H9 (cell line): ENCODE measurements around the gene DENND5B. TPM values are rescaled to one million over a fixed set of nuclear protein-coding genes. Genes with fewer than 3 reads are reported as not detected.
A peak's percentile ranks its signal among the peaks of the same experiment; 100 is the strongest.

Source experiments
- DNase-seq: peaks from one replicate; pipeline ENCODE4 v3.0.0-alpha.2; 2017
- H2AFZ ChIP-seq: one replicate; pipeline ENCODE4 v1.6.1; 2013; ENCODE audit warnings: mild to moderate bottlenecking, low read length, control low read depth, moderate library complexity
- H2AK5ac ChIP-seq: 2 replicates; pipeline ENCODE4 v1.6.1; 2013; ENCODE audit warnings: low read length, control low read depth, mixed read lengths; ENCODE audit not compliant: insufficient read length
- H2BK120ac ChIP-seq: one replicate; pipeline ENCODE4 v1.6.1; 2013; ENCODE audit warnings: low read depth, mild to moderate bottlenecking, low read length, control low read depth, inconsistent platforms; ENCODE audit not compliant: poor library complexity, severe bottlenecking
- H2BK12ac ChIP-seq: 2 replicates; pipeline ENCODE4 v1.6.1; 2013; ENCODE audit warnings: low read length, control low read depth, mixed read lengths, low read depth; ENCODE audit not compliant: insufficient read length
- H2BK15ac ChIP-seq: 2 replicates; pipeline ENCODE4 v1.6.1; 2013; ENCODE audit warnings: low read depth, low read length, control low read depth
- H2BK20ac ChIP-seq: one replicate; pipeline ENCODE4 v1.6.1; 2013; ENCODE audit warnings: low read depth, mild to moderate bottlenecking, low read length, control low read depth, inconsistent platforms; ENCODE audit not compliant: poor library complexity, severe bottlenecking
- H2BK5ac ChIP-seq: 2 replicates; pipeline ENCODE4 v1.6.1; 2013; ENCODE audit warnings: low read length, control low read depth, mixed read lengths; ENCODE audit not compliant: insufficient read length
- H3K14ac ChIP-seq: 2 replicates; pipeline ENCODE4 v1.6.1; 2013; ENCODE audit warnings: low read length, control low read depth; ENCODE audit not compliant: insufficient read depth
- H3K18ac ChIP-seq: 2 replicates; pipeline ENCODE4 v1.6.1; 2013; ENCODE audit warnings: low read depth, mild to moderate bottlenecking, mixed read lengths, low read length, control low read depth; ENCODE audit not compliant: insufficient read length
- H3K23ac ChIP-seq: 2 replicates; pipeline ENCODE4 v1.6.1; 2013; ENCODE audit warnings: low read length, control low read depth, mixed read lengths, low read depth; ENCODE audit not compliant: insufficient read length
- H3K23me2 ChIP-seq: 2 replicates; pipeline ENCODE4 v1.6.1; 2013; ENCODE audit warnings: low read depth, mild to moderate bottlenecking, mixed read lengths, low read length, control low read depth; ENCODE audit not compliant: insufficient read length, poor library complexity, severe bottlenecking
- H3K27ac ChIP-seq: 2 replicates; pipeline ENCODE4 v1.5.1; 2013; ENCODE audit warnings: low read length, control low read depth, mixed read lengths, low read depth; ENCODE audit not compliant: insufficient read length
- H3K27me3 ChIP-seq: 2 replicates; pipeline ENCODE4 v1.6.1; 2013; ENCODE audit warnings: low read length, control low read depth, inconsistent platforms; ENCODE audit not compliant: insufficient read depth
- H3K4ac ChIP-seq: 2 replicates; pipeline ENCODE4 v1.6.1; 2013; ENCODE audit warnings: low read depth, mild to moderate bottlenecking, control low read depth, inconsistent platforms, low read length, moderate library complexity
- H3K4me1 ChIP-seq: 2 replicates; pipeline ENCODE4 v1.6.1; 2013; ENCODE audit warnings: low read length, control low read depth, inconsistent platforms; ENCODE audit not compliant: insufficient read depth
- H3K4me2 ChIP-seq: 2 replicates; pipeline ENCODE4 v1.6.1; 2013; ENCODE audit warnings: low read length, control low read depth, mixed read lengths; ENCODE audit not compliant: insufficient read length, insufficient read depth
- H3K56ac ChIP-seq: 2 replicates; pipeline ENCODE4 v1.6.1; 2013; ENCODE audit warnings: low read depth, mild to moderate bottlenecking, mixed read lengths, low read length, control low read depth; ENCODE audit not compliant: insufficient read length
- H3K79me1 ChIP-seq: 2 replicates; pipeline ENCODE4 v1.6.1; 2013; ENCODE audit warnings: low read depth, mild to moderate bottlenecking, moderate library complexity, low read length, control low read depth, inconsistent platforms; ENCODE audit not compliant: insufficient read depth, poor library complexity, severe bottlenecking
- H3K79me2 ChIP-seq: 2 replicates; pipeline ENCODE4 v1.6.1; 2013; ENCODE audit warnings: low read length, control low read depth, inconsistent platforms; ENCODE audit not compliant: insufficient read depth
- H3K9ac ChIP-seq: 2 replicates; pipeline ENCODE4 v1.6.1; 2013; ENCODE audit warnings: low read length, control low read depth, mixed read lengths; ENCODE audit not compliant: insufficient read length; ENCODE audit errors: extremely low read depth
- H3K9me3 ChIP-seq: one replicate; pipeline ENCODE4 v1.6.1; 2013; ENCODE audit warnings: low read depth, low read length, inconsistent platforms; ENCODE audit not compliant: control insufficient read depth
- H3T11ph ChIP-seq: one replicate; pipeline ENCODE4 v1.6.1; 2013; ENCODE audit warnings: mild to moderate bottlenecking, low read length, control low read depth, inconsistent platforms
- H4K20me1 ChIP-seq: one replicate; pipeline ENCODE4 v1.6.1; 2013; ENCODE audit not compliant: control insufficient read depth, insufficient read length, insufficient read depth
- H4K5ac ChIP-seq: 2 replicates; pipeline ENCODE4 v1.6.1; 2013; ENCODE audit warnings: low read depth, mild to moderate bottlenecking, mixed read lengths, low read length, control low read depth; ENCODE audit not compliant: insufficient read length
- H4K8ac ChIP-seq: replicated peaks from 2 replicates; pipeline ENCODE4 v1.6.1; 2013; ENCODE audit warnings: low read length, control low read depth, mixed read lengths, low read depth; ENCODE audit not compliant: insufficient read length
- H4K91ac ChIP-seq: 2 replicates; pipeline ENCODE4 v1.6.1; 2013; ENCODE audit warnings: low read depth, mild to moderate bottlenecking, moderate library complexity, mixed read lengths, low read length, control low read depth; ENCODE audit not compliant: insufficient read length
- H3K27ac Mint-ChIP-seq, 3 experiments: 2 replicates in 2 of 3; 3 replicates in 1 of 3; pipeline ENCODE4 v1.8.0; 2020 to 2021; ENCODE audit warnings: mixed read lengths in 3 of 3, mild to moderate bottlenecking in 1 of 3, moderate library complexity in 1 of 3
- H3K27me3 Mint-ChIP-seq: 2 replicates; pipeline ENCODE4 v1.8.0; 2021; ENCODE audit warnings: low read depth, mild to moderate bottlenecking, moderate library complexity, mixed read lengths
- H3K36me3 Mint-ChIP-seq, 3 experiments: 2 replicates in 2 of 3; 3 replicates in 1 of 3; pipeline ENCODE4 v1.8.0; 2020 to 2021; ENCODE audit warnings: low read depth in 3 of 3, mixed read lengths in 3 of 3; ENCODE audit not compliant: insufficient read depth in 1 of 3
- H3K4me1 Mint-ChIP-seq, 2 experiments: 2 replicates each; pipeline ENCODE4 v1.8.0; 2020; ENCODE audit warnings: mixed read lengths in 2 of 2
- H3K4me3 Mint-ChIP-seq, 2 experiments: 2 replicates in 1 of 2; 3 replicates in 1 of 2; pipeline ENCODE4 v1.8.0; 2020 to 2021; ENCODE audit warnings: mild to moderate bottlenecking in 2 of 2, mixed read lengths in 2 of 2, moderate library complexity in 1 of 2
- H3K9me3 Mint-ChIP-seq, 2 experiments: 2 replicates in 1 of 2; 3 replicates in 1 of 2; pipeline ENCODE4 v1.8.0; 2020; ENCODE audit warnings: mild to moderate bottlenecking in 2 of 2, mixed read lengths in 2 of 2, moderate library complexity in 1 of 2
- WGBS: extraction: QIAGEN DNeasy Blood & Tissue Kit; methylation state at CpG from one replicate; pipeline ENCODE4 v1.1.7; 2013; ENCODE audit warnings: missing lambda C conversion rate, low lambda C conversion rate, mixed read lengths; ENCODE audit not compliant: insufficient read length; ENCODE audit errors: extremely low coverage; 5-methylcytosine and 5-hydroxymethylcytosine counted together
- total RNA-seq: library from RNA; stranded (reverse); gene quantifications from 2 replicates; pipeline ENCODE4 v1.2.1, GENCODE V29; 2021
- TF ChIP-seq, protein P1 (sequence below): fragments of 200-600 bp; sonication (generic); conservative IDR thresholded peaks from 3 replicates; pipeline ENCODE4 v1.8.0; 2021; ENCODE audit warnings: antibody characterized with exemption, mild to moderate bottlenecking

The DENND5B gene
- total RNA-seq, 1 experiment from 2014 or later = 13.4 TPM

DNA sequence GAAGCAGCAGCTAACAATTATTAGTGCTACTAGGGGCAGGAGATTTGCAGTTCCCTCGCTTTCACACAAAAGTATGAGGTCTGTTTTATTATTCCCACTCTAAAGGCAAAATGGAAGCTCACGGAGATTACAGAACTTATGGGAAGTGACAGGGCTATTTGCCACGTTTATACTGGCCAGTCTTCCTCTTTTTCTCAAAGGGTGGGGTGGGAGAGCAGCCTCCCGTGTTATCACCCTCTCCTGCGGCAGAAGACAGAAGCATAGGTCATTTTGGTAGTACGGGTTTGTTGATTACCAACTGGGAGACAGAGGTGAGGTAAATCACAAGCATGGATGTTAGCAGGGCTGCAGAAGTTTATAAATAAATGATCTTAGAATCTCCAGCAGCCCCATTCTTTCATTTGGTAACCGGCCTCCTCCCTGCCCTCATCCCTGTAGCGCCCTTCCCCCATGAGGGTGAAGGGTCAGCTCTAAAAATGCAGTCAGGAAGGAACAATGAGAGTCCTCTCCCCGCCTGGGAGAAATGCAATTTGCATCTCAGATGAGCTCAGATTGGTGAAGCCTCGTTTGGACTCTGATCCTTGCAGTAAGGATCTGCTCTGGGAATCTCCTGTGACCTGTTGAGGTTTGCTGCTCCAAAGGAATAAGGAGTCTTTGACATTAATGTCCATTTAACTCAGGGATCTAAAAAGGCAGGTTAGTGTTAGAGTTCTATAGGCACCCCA is 220.2 kb downstream of the DENND5B start:
- TF ChIP-seq, protein P1, sequence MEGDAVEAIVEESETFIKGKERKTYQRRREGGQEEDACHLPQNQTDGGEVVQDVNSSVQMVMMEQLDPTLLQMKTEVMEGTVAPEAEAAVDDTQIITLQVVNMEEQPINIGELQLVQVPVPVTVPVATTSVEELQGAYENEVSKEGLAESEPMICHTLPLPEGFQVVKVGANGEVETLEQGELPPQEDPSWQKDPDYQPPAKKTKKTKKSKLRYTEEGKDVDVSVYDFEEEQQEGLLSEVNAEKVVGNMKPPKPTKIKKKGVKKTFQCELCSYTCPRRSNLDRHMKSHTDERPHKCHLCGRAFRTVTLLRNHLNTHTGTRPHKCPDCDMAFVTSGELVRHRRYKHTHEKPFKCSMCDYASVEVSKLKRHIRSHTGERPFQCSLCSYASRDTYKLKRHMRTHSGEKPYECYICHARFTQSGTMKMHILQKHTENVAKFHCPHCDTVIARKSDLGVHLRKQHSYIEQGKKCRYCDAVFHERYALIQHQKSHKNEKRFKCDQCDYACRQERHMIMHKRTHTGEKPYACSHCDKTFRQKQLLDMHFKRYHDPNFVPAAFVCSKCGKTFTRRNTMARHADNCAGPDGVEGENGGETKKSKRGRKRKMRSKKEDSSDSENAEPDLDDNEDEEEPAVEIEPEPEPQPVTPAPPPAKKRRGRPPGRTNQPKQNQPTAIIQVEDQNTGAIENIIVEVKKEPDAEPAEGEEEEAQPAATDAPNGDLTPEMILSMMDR = no peak
- Histone ChIP-seq H2BK15ac (no peak overlapping the region), H2BK5ac (peak overlapping the region; percentile 90), H4K5ac (peak overlapping the region; percentile 93), H3K79me1 (no peaks in the 10 kb centered on the region), H3K18ac (peak overlapping the region; percentile 94), H3K56ac (no peak overlapping the region), H3K4ac (peak overlapping the region; percentile 90), H2BK20ac (no peak overlapping the region), H3K14ac (peak overlapping the region; percentile 70; the same call in 1 of the 2 replicates), H3K9ac (peak overlapping the region; percentile 81), H3K4me2 (peak overlapping the region; percentile 83), H2BK12ac (peak overlapping the region; percentile 68), H3K23ac (peak overlapping the region; percentile 41), H3K27ac (peak overlapping the region; percentile 100), H2BK120ac (peak overlapping the region; percentile 74), H4K8ac (no peak overlapping the region), H4K20me1 (no peaks in the 10 kb centered on the region), H3K27me3 (no peaks in the 10 kb centered on the region), H3T11ph (peak overlapping the region; percentile 37), H3K4me1 (peaks cover 9% of the 10 kb centered on the region; the same call in 1 of the 2 replicates), H3K23me2 (peaks cover 4% of the 10 kb centered on the region), H2AFZ (no peak overlapping the region), H3K9me3 (no peaks in the 10 kb centered on the region), H3K79me2 (no peaks in the 10 kb centered on the region), H2AK5ac (peak overlapping the region; percentile 73), H4K91ac (peak overlapping the region; percentile 45)
- Mint-ChIP-seq H3K9me3 (no peaks in the 10 kb centered on the region), H3K27ac (peak overlapping the region; percentile 99 to 100 (median 99)), H3K4me3 (peak overlapping the region; percentile 54 to 80), H3K4me1 (peaks cover 33 to 41% of the 10 kb centered on the region in 2 experiments), H3K27me3 (no peaks in the 10 kb centered on the region), H3K36me3 (no peaks in the 10 kb centered on the region; a peak in 1 of 7 replicates)
- peak; percentile 90 for DNase-seq
- no CpG with 5 or more reads among the region's 10 CpGs for WGBS
